Ovary (tissue), 9 donors: ENCODE results near the gene TPK1. TPM values are rescaled to one million over a fixed set of nuclear protein-coding genes. Genes with fewer than 3 reads are reported as not detected.

Experiments
- DNase-seq, 5 donors: peaks; one replicate each; pipeline ENCODE4 v3.0.0-alpha.2; 2019 to 2020
- H3K27ac ChIP-seq, 2 donors: fragments of 200-600 bp; one replicate each; pipeline versions ENCODE4 v1.5.1 to v1.8.0; 2019 to 2022
- H3K27me3 ChIP-seq: fragments of 200-600 bp; one replicate; pipeline ENCODE4 v1.8.0; 2022
- H3K36me3 ChIP-seq: fragments of 200-600 bp; sonication (generic); one replicate; pipeline ENCODE4 v1.5.1; 2019
- H3K4me1 ChIP-seq: one replicate; pipeline ENCODE4 v1.8.1; 2013; ENCODE audit warnings: mild to moderate bottlenecking, moderate library complexity; ENCODE audit not compliant: insufficient read depth
- H3K4me3 ChIP-seq: fragments of 200-600 bp; sonication (generic); one replicate; pipeline ENCODE4 v1.5.1; 2017
- H3K9me3 ChIP-seq, 2 donors: fragments of 200-600 bp in 1 of 2; sonication (generic) in 1 of 2; one replicate each; pipeline versions ENCODE4 v1.5.1 to v1.8.1; 2013 to 2019; ENCODE audit warnings: mild to moderate bottlenecking in 1 of 2, moderate library complexity in 1 of 2
- EP300 ChIP-seq: sonication (generic); formaldehyde crosslinking; IDR thresholded peaks from one replicate; pipeline ENCODE4 v1.6.1; 2017; ENCODE audit warnings: antibody characterized with exemption
- POLR2A ChIP-seq: fragments of 450-650 bp; IDR thresholded peaks from one replicate; pipeline ENCODE4 v1.6.1; 2017; ENCODE audit warnings: antibody characterized with exemption, mild to moderate bottlenecking, moderate library complexity
- WGBS, 3 donors: extraction: QIAGEN DNeasy Blood & Tissue Kit in 1 of 3; methylation state at CpG; one replicate each; pipeline versions ENCODE4 v1.1.5 to v1.1.7; 2013 to 2017; 5-methylcytosine and 5-hydroxymethylcytosine counted together
- intact Hi-C, 4 donors: fragments of 100-400 bp; cut with DNase I; formaldehyde crosslinking; loops; one replicate each; pipeline versions ENCODE4 v1.11.0 to v1.15.1; 2022 to 2023
- polyA plus RNA-seq, 2 donors: library from polyadenylated mRNA; stranded (reverse); fragments of 200-250 nt in 1 of 2; fragments of 350-450 nt in 1 of 2; fragmentation: Illumina TruSeq in 1 of 2; extraction: RNeasy Lipid Tissue Mini Kit (QIAGEN cat#74804) in 1 of 2; gene quantifications; one replicate each; pipeline ENCODE4 v1.2.3, GENCODE V29; 2013 to 2014
- total RNA-seq, 7 donors: library from RNA; depleted of rRNA in 2 of 7; stranded (reverse); fragments of >200 nt in 2 of 7; fragmentation: NEBNext Ultra II Directional in 3 of 7; extraction: Animal tissue kit (Norgen Biotek cat#: 25700) in 3 of 7; gene quantifications; one replicate each; pipeline versions ENCODE4 v1.1.0 to v1.2.4, GENCODE V29; 2016 to 2023
- TF ChIP-seq, protein P1 (sequence below), 3 donors: fragments of 450-650 bp in 2 of 3; fragments of 200-600 bp in 1 of 3; IDR thresholded peaks; one replicate each; pipeline versions ENCODE4 v1.5.1 to v1.8.0; 2016 to 2022; ENCODE audit warnings: antibody characterized with exemption in 3 of 3, mild to moderate bottlenecking in 1 of 3
- donor health status: DM: no; HTN: no; CAD: no; lungs with moderate emphysema.
- donor health status: DM: no; HTN: no; CAD: no.
- donor health status: Bipolar disorder and iron deficiency.
- donor health status: DM: yes; HTN: yes; CAD: no.
- donor health status: DM: no; HTN: no; CAD: no.
- donor health status: DM: yes; HTN: yes; CAD: no.

TPK1 gene
- total and polyA plus RNA-seq, 9 donors, result 3.2 to 13.1 (median 4.6) TPM

GRCh38 chr7:144528536-144529045 is 307.3 kb downstream of the TPK1 start:
- H3K27ac ChIP-seq, result no peak overlapping the region
- no peak for TF ChIP-seq POLR2A
- TF ChIP-seq, protein P1, sequence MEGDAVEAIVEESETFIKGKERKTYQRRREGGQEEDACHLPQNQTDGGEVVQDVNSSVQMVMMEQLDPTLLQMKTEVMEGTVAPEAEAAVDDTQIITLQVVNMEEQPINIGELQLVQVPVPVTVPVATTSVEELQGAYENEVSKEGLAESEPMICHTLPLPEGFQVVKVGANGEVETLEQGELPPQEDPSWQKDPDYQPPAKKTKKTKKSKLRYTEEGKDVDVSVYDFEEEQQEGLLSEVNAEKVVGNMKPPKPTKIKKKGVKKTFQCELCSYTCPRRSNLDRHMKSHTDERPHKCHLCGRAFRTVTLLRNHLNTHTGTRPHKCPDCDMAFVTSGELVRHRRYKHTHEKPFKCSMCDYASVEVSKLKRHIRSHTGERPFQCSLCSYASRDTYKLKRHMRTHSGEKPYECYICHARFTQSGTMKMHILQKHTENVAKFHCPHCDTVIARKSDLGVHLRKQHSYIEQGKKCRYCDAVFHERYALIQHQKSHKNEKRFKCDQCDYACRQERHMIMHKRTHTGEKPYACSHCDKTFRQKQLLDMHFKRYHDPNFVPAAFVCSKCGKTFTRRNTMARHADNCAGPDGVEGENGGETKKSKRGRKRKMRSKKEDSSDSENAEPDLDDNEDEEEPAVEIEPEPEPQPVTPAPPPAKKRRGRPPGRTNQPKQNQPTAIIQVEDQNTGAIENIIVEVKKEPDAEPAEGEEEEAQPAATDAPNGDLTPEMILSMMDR (IDR thresholded peaks at IDR 0.05), result no peak
- TF ChIP-seq EP300, result no peak
- H3K9me3 ChIP-seq, result no peaks in the 10 kb centered on the region
- H3K4me3 ChIP-seq, result no peak overlapping the region
- no peaks in the 10 kb centered on the region for H3K27me3 ChIP-seq
- WGBS, 3 donors, result 60 to 72% (median 71%) methylated on average over 4 of the region's 4 CpGs
- intact Hi-C loops, result no loop called here
- no peaks in the 10 kb centered on the region for H3K36me3 ChIP-seq
- no peaks in the 10 kb centered on the region for H3K4me1 ChIP-seq
- DNase-seq, result no peak

DNA sequence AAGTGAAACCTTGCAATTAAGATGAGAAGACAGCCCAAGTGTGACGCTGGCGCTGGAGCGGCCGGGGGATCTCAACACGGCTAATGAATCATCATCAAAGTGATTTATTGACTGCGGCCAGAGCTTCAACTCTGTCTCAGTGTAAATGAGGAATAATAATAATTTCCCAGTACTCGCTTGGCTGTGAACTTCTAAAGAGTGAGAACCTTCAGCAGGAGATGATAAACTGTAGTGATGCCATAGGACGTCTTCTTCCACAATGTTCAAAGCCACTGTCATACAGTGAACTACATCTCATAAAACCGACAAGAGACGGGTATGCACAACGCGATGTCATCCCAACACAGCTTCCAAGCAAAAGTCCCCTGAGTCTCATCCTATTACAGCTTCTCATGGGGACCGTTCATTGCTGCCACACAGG is 308.8 kb downstream of the TPK1 start:
- H3K4me3 ChIP-seq, result no peak overlapping the region
- no peaks in the 10 kb centered on the region for H3K36me3 ChIP-seq
- no peak overlapping the region for H3K27ac ChIP-seq
- H3K27me3 ChIP-seq, result no peaks in the 10 kb centered on the region
- 51 to 70% (median 60%) methylated on average over 13 of the region's 13 CpGs for WGBS, 3 donors
- TF ChIP-seq EP300, result no peak
- TF ChIP-seq, protein P1 (IDR thresholded peaks at IDR 0.05), result no peak
- TF ChIP-seq POLR2A, result no peak
- DNase-seq, result no peak
- intact Hi-C loops, result no loop called here
- no peaks in the 10 kb centered on the region for H3K9me3 ChIP-seq
- no peaks in the 10 kb centered on the region for H3K4me1 ChIP-seq

- no peak overlapping the region for H3K4me3 ChIP-seq
- H3K36me3 ChIP-seq, result no peaks in the 10 kb centered on the region
- no peaks in the 10 kb centered on the region for H3K27me3 ChIP-seq
- no peaks in the 10 kb centered on the region for H3K9me3 ChIP-seq
- no peaks in the 10 kb centered on the region for H3K4me1 ChIP-seq
- H3K27ac ChIP-seq, result no peak overlapping the region
- no peak for DNase-seq
- intact Hi-C loops, result no loop called here
- TF ChIP-seq EP300, result no peak
- TF ChIP-seq, protein P1 (IDR thresholded peaks at IDR 0.05), result no peak
- no peak for TF ChIP-seq POLR2A
- WGBS, 3 donors, result 19 to 42% (median 23%) methylated on average over 1 of the region's 1 CpG
Measured at GRCh38 chr7:144525956-144526355, 309.9 kb downstream of the TPK1 start.

DNA sequence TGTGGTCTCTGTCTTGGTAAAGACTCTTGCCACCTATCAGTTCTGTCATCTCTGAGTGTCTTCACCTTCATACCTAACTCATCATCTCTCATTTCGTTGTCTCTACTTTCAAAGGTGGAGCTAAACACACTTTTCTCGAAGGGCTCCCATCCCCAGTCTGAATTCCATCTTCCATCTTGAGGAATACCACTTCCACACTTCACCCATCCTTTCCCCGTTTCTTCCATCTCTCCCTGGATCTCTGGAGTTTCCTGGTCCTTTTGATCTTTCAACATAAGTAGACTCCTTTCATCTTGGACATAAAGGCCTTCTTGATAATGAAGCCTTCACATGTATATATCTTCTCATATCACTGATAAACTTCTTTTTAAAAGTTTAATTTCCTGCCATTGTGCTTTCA is 311.6 kb downstream of the TPK1 start:
- no peak for DNase-seq
- intact Hi-C loops, result no loop called here

More for the DNA sequence above, 311.6 kb downstream of the TPK1 start:
- WGBS, 3 donors, result 88 to 95% (median 93%) methylated on average over 3 of the region's 3 CpGs
- no peaks in the 10 kb centered on the region for H3K4me1 ChIP-seq
- no peaks in the 10 kb centered on the region for H3K27me3 ChIP-seq
- no peaks in the 10 kb centered on the region for H3K36me3 ChIP-seq
- no peak overlapping the region for H3K27ac ChIP-seq
- H3K4me3 ChIP-seq, result no peak overlapping the region
- no peaks in the 10 kb centered on the region for H3K9me3 ChIP-seq
- TF ChIP-seq POLR2A (no peak), EP300 (no peak)
- TF ChIP-seq, protein P1 (IDR thresholded peaks at IDR 0.05), result no peak
